ENCODE data around the gene GPR78.

- TF ChIP-seq POLR2AphosphoS5 (IDR thresholded peaks at IDR 0.05; ENCODE audit: borderline replicate concordance, low read depth, low read length) (no peak), EZH2 (IDR thresholded peaks at IDR 0.05) (no peak), FOXP2 (optimal IDR thresholded peaks at IDR 0.05; ENCODE audit: control extremely low read depth, extremely low read length, insufficient read depth) (no peak)
Observed at GRCh38 chr4:8594097-8595038, 14.2 kb downstream of the GPR78 start.
